Rectal smooth muscle tissue (tissue), 1 donor: ENCODE results near the gene SPATA32.

Experiments
- H3K27ac ChIP-seq: one replicate; pipeline ENCODE4 v1.7.0; 2013; ENCODE audit warnings: low read depth, low read length, inconsistent platforms
- H3K27me3 ChIP-seq: one replicate; pipeline ENCODE4 v1.7.0; 2013; ENCODE audit warnings: low read length; ENCODE audit not compliant: control insufficient read depth, insufficient read depth
- H3K36me3 ChIP-seq: one replicate; pipeline ENCODE4 v1.7.0; 2013; ENCODE audit warnings: low read length; ENCODE audit not compliant: control insufficient read depth, insufficient read depth
- H3K4me1 ChIP-seq: one replicate; pipeline ENCODE4 v1.7.0; 2013; ENCODE audit warnings: low read length; ENCODE audit not compliant: control insufficient read depth, insufficient read depth
- H3K4me3 ChIP-seq: one replicate; pipeline ENCODE4 v1.7.0; 2013; ENCODE audit warnings: low read length
- H3K9ac ChIP-seq: one replicate; pipeline ENCODE4 v1.7.0; 2013; ENCODE audit warnings: low read length

SPATA32 gene

DNA sequence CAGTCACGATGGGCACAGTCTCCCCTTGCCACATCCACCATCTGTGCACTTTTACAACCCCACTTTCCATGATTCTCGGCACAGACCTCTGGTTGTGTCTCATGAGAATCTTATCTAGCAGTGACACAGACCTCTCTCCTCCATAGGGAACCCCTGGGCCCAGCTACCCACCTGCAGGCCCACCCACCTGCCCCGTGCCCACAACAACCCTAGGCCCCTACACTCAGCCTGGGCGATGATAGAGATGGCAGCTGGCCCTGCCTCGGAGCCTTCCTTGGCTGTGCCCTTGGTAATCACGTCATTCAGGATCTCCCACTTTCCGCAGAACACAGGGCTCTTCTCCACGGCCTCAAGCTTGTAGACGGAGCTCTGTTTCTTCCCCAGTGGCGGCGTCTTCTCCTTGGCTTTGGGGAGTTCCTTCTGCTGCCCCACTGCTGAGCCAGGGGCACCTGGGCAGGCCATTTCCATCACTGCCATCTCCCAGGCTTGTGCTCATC lies 28.4 kb upstream of the SPATA32 start:
- no peaks in the 10 kb centered on the region for H3K27me3 ChIP-seq
- H3K36me3 ChIP-seq, result peaks cover 37% of the 10 kb centered on the region
- peaks cover 86% of the 10 kb centered on the region for H3K4me1 ChIP-seq
- H3K4me3 ChIP-seq, result no peak overlapping the region
- no peak overlapping the region for H3K9ac ChIP-seq
- H3K27ac ChIP-seq, result peak overlapping the region; percentile 92

DNA sequence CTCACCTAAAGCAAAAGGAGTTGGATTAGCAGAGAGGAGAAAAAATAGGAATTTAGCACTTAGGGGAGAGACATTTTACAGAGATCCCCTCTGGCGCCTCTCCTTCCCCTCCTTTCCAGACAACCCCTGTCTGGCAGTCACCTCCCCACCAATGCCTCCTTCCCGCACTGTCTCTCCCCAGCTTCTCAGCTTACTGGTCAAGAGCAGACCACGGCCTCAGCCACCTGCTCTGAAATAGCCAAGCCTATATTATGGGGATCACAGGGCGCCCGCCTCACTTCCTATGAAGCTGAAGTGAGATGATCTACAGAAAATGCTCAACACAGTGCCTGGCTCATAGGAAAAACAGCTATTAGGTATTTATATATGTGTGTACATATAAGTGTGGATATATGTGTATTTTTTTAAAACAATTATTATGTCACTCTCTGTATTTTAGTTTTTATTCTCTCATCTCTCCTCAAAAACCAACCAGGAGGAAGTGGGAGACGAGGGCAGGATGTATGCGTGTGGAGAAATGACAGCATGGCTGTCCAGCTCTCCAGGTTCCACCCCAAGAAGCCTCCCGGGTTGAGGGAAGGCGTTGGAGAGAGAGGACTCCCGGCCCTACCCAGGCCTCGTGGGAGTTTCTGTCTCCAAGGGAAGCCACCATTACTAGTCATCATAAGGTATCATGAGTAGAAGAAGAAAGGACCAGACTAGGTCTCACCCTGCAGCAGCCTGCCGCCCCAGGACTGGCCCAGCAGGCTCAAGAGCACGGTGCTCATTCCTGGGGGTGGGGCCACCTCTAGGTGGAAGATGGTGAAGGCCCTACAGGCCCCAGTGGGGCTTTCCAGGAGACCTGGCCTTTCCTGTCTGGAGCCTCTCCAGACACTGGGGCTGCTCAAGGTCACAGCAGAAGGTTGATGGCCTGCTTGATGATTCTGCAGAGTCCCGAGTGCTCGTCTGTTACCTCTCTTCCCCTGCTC lies 27.7 kb upstream of the SPATA32 start:
- no peak overlapping the region for H3K4me3 ChIP-seq
- H3K9ac ChIP-seq, result no peak overlapping the region
- H3K27ac ChIP-seq, result peak overlapping the region; percentile 92
- H3K4me1 ChIP-seq, result peaks cover 85% of the 10 kb centered on the region
- no peaks in the 10 kb centered on the region for H3K27me3 ChIP-seq
- H3K36me3 ChIP-seq, result peaks cover 43% of the 10 kb centered on the region

DNA sequence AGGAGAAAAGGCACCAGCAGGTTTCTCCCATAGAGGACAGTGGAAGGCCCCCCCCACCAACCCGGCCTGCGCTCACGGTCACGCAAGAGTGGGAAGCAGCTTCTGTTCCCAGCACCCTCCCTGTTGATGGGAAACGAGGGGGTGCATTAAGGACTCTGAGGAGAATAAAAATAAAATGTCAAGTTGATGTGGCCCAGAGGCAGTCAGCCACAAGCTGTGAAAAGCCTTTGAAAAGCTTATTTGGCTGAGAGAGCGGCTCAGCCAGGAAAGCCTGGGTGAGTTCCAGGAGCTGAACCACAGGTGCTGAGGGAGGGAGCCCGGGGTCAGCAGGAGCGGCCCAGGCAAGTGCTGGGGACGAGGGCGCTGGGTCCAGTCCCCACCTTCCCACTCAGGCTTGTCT lies 26.9 kb upstream of the SPATA32 start:
- H3K27me3 ChIP-seq, result no peaks in the 10 kb centered on the region
- H3K27ac ChIP-seq, result peak overlapping the region; percentile 92
- no peak overlapping the region for H3K4me3 ChIP-seq
- peaks cover 49% of the 10 kb centered on the region for H3K36me3 ChIP-seq
- no peak overlapping the region for H3K9ac ChIP-seq
- peaks cover 85% of the 10 kb centered on the region for H3K4me1 ChIP-seq

DNA sequence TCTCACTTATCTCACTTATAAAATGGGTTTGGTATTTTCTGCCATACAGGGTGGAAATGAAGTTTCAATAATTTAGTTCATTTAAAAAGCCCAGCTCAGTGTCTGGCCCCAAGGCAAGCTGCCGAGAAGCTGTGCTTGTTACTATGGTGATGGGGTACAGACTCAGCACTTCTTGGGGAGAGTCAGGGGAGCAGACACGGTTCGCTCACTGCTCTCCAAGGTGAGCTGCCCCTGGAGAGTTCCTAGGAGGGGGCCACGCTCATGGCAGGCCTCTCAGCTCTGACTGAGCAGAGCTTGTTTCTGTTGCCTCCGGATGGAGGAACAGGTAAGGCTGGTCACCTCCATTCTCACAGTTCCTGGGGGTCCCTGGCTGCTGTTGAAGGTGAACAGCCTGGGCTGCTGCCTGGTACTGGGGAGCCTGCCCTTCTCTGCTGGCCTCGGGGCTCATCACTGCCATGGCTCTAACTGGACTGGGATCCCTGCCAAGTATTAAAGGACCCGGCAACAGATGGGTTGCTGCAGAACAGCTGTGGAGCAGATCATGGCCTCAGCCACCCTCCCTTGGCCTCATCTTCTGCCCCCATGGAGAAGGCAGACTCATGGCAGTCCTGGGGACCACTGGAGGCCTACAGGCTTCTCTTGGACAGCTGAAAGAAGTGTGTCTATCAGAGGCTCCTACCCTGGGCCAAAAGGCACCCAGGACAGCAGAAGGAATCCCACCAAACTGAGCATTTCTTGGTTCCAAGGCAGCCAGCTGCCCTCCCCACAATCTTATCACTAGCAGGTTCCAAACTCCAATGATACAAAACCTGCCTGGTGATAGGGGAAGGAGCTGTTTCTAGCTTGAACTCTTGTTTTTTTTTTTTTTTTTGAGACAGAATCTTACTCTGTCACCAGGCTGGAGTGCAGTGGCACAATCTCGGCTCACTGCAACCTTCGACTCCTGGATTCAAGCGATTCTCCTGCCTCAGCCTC lies 25.9 kb upstream of the SPATA32 start:
- H3K4me3 ChIP-seq, result peak overlapping the region; percentile 2
- H3K27me3 ChIP-seq, result no peaks in the 10 kb centered on the region
- H3K9ac ChIP-seq, result peak overlapping the region; percentile 16
- peak overlapping the region; percentile 92 for H3K27ac ChIP-seq
- peaks cover 85% of the 10 kb centered on the region for H3K4me1 ChIP-seq
- peaks cover 55% of the 10 kb centered on the region for H3K36me3 ChIP-seq

DNA sequence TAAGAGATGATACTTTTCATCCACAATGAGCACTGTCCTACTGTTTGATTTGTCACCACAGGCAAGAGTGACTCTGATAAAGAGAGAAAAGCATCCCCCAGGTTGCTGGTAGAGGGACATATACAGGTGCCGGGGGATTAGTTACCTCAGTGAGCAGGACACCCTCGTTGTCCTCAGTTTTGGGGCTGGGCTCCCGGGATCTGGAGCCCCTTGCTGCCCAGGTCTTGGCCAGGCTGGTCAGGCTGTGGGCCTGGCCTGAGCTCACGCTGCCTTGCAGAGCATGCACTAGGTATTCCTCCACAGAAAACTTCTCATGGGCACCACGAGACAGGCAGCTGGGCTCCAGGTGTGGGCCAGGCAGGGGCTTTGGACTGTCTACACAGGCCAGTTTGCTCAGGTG lies 24.4 kb upstream of the SPATA32 start:
- Histone ChIP-seq H3K36me3 (peaks cover 59% of the 10 kb centered on the region), H3K4me3 (no peak overlapping the region), H3K27me3 (no peaks in the 10 kb centered on the region), H3K4me1 (peaks cover 78% of the 10 kb centered on the region), H3K27ac (peak overlapping the region; percentile 92), H3K9ac (no peak overlapping the region)

DNA sequence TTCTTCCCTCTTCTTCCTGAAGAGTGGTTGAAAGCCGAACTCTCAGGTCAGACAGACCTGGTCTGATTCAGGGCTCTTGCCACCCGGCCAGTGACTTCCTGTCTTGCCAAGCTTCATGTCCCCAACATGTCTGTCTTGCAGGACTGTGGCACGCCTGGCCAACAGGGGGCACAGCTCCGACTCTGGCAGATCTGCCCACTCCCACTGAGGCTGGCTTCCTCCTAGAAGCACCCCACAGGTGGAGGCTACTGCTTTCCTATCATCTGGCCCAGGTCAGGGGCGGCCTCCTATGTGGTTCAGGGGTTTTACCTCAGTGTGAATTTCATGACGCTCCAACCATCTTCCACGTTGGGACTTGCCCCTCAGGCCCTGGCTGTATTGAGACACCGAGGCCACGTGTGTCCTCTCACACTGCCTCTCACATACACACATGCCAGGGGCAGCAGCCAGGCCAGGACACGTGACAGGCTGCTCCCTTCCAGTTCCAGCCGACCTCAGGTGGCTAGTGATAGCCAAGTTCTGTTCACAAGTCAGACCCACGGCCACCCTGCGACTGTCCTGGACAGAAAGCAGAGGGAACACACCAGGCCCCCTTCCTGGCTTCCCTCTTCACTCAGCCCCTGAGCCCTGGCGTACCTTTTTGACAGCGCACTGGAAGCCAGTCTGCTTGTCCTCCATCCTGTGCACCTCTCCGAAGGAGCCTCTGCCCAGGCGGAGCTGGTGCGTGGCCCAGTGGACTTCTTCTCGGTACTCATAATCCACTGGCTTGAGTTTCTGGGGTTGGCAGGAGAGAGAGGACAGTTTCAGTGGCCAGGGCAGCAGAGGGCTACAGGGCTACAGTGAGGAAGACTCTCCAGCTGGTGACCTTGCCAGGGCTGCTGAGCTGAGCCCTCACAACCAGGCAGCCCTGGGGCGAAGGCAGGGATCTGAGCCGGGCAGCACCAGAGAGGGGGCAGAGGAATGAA lies 22.6 kb upstream of the SPATA32 start:
- H3K4me3 ChIP-seq, result no peak overlapping the region
- no peak overlapping the region for H3K9ac ChIP-seq
- H3K27ac ChIP-seq, result peak overlapping the region; percentile 79
- H3K36me3 ChIP-seq, result peaks cover 52% of the 10 kb centered on the region
- peaks cover 60% of the 10 kb centered on the region for H3K4me1 ChIP-seq
- H3K27me3 ChIP-seq, result no peaks in the 10 kb centered on the region

DNA sequence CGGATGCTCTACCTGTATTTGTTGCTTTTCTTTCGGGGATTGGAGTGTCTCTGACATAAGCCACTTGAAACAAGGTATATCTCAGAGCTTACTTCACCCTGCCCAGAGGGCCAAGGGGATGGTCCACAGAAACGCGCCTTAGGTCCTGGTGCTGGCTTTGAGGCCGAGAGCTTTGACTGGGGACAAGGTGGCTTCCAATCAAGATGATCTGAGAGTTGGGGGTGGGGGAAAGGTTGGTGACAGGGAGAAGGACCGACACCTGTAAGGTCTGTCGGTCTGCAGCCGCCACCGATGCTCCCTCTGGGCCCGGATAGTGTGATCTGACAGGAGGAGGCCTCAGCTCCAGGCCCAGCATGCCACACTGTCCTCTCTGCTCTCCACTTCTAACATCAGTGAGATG lies 21.8 kb upstream of the SPATA32 start:
- no peaks in the 10 kb centered on the region for H3K27me3 ChIP-seq
- no peak overlapping the region for H3K4me3 ChIP-seq
- no peak overlapping the region for H3K9ac ChIP-seq
- H3K36me3 ChIP-seq, result peaks cover 44% of the 10 kb centered on the region
- peak overlapping the region; percentile 79 for H3K27ac ChIP-seq
- H3K4me1 ChIP-seq, result peaks cover 55% of the 10 kb centered on the region

DNA sequence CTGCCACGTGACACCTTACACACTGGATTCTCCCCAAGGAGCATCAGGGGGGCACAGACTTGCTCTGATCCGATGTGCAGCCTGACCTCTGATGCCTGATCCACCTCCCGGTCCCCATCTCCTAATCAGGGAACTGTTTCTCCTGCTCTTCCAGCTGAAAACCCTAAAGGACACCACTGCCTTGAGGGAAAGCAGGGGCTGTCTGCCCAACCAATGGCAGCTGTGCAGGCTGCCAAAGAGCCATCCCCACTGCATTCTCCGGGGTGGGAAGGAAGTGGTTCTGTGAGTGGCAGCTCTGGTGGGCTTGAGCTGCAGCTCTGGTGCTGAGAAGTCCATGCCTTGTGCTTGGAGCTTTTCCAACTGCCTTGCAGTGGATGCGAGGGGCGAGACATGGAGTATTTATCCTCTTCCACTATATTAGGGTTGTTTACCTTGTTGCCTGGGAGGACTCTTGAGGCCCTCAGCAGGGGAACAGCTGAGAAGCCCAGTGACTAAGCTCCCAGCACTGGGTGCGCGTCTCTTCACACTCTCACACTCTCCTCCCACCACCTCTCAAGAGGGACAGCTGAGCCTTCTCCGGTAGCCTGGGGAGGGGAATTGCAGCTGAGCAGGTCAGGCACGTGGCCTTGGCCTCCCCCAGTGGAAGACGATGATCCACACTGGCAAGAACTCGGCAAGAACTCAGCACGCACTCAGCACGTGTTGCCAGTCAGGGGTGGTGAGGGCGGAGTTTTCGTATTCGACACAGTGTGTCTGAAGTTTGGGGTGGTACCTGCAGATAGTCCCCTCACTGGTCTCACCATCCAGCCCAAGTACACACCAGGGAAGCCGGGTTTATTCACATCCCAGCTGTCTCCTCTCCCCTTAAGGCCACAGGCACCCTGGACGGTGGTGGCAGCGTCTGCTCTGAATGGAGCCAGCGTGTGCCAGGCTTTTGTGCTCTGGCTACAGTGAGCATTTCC lies 21.1 kb upstream of the SPATA32 start:
- Histone ChIP-seq H3K9ac (no peak overlapping the region), H3K4me1 (peaks cover 53% of the 10 kb centered on the region), H3K27ac (peak overlapping the region; percentile 79), H3K4me3 (no peak overlapping the region), H3K36me3 (peaks cover 43% of the 10 kb centered on the region), H3K27me3 (no peaks in the 10 kb centered on the region)

DNA sequence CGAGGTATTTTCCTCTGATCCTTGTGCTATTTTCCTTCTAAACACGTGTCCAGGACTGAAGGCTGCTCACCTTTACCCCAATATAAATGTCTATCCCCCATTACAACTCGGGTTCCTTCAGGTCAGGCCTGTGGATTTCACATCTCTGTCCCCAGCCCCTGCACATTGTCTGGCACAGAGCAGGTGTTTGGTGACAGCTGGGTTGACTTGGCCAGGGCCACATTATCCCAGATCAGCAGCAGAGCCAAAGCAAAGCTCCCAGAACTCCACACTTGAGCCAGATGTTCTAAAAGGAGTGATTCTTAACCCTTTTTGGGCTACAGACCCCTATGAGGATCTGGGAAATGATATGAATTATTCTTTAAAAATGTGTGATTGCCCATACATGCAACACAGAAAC lies 18.0 kb upstream of the SPATA32 start:
- Histone ChIP-seq H3K4me1 (peaks cover 45% of the 10 kb centered on the region), H3K4me3 (no peak overlapping the region), H3K27ac (peak overlapping the region; percentile 7), H3K36me3 (peaks cover 21% of the 10 kb centered on the region), H3K27me3 (no peaks in the 10 kb centered on the region), H3K9ac (no peak overlapping the region)

DNA sequence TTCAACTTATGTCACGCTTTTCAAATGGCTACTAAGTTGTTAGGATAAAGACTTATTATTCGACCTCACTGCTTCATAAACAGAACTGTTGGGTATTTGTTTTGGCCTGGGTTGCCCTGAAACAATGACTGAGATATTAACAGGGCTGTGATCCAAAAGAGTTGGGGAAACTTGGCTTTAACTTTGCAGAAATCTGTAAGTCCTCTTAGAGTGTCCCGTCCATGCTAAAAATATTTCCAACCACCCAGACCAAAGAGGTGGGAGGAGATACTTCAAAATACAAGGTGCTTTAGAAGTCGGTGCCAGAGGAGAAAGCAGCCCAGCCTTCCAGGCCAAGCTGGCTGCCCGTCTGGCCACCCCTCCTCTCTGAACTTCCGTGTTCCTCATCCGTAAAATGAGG lies 16.1 kb upstream of the SPATA32 start:
- H3K36me3 ChIP-seq, result peaks cover 24% of the 10 kb centered on the region
- H3K27me3 ChIP-seq, result no peaks in the 10 kb centered on the region
- H3K4me1 ChIP-seq, result peaks cover 26% of the 10 kb centered on the region
- no peak overlapping the region for H3K9ac ChIP-seq
- peak overlapping the region; percentile 52 for H3K27ac ChIP-seq
- no peak overlapping the region for H3K4me3 ChIP-seq
